Bronchial epithelial cell (primary cell): Measurements from ENCODE around the gene ART4. TPM values are rescaled to one million over a fixed set of nuclear protein-coding genes. Genes with fewer than 3 reads are reported as not detected.

ENCODE experiments used
- DNase-seq: peaks from one replicate; pipeline ENCODE4 v3.0.0-alpha.2; 2010; ENCODE audit warnings: low read depth
- FAIRE-seq: peaks from 2 replicates; lab custom pipeline; 2011; peaks lifted over from hg19 to GRCh38; lab: Jason Lieb, UNC
- H3K27me3 ChIP-seq: 2 replicates; pipeline ENCODE4 v1.5.1; 2011; ENCODE audit warnings: low read length; ENCODE audit not compliant: control insufficient read depth, insufficient read depth
- H3K36me3 ChIP-seq: 2 replicates; pipeline ENCODE4 v1.5.1; 2011; ENCODE audit warnings: low read length; ENCODE audit not compliant: control insufficient read depth, insufficient read depth
- H3K4me3 ChIP-seq: 2 replicates; pipeline ENCODE4 v1.5.1; 2011; ENCODE audit warnings: mild to moderate bottlenecking, low read depth, low read length, control low read depth
- total RNA-seq: library from RNA; depleted of rRNA; stranded (reverse); fragments of >200 nt; gene quantifications from 2 replicates; pipeline ENCODE4 v1.2.1, GENCODE V29; 2014
- TF ChIP-seq, protein P1 (sequence below): IDR thresholded peaks from 2 replicates; pipeline ENCODE4 v1.5.1; 2011; ENCODE audit warnings: mild to moderate bottlenecking, moderate library complexity, low read length, control low read depth, inconsistent platforms; ENCODE audit not compliant: insufficient read depth, severe bottlenecking

The ART4 gene
- total RNA-seq, 1 donor from 2014 or later = not detected

DNA sequence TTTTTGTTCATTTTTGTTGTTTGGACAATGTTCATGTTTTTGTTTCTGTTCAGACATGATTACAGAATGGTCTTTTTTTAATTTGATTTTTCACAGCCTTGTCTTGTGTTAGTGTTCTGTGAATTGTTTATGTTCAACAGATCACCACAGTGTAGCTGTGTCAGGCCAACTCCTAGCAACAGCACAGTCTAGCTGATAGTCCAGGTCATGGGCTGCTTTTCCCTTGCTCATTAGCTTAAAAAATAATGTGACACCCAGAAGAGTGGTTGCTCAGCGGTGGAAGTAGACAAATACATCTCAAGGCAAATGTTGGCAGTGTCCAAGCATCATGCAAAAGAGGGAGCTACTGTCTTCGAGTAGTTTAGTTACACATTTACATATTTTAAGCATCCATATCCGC, 62.5 kb downstream of the ART4 start:
- DNase-seq (no peak), FAIRE-seq (no peak)
- Histone ChIP-seq H3K36me3 (no peaks in the 10 kb centered on the region), H3K4me3 (no peak overlapping the region), H3K27me3 (no peaks in the 10 kb centered on the region)
- TF ChIP-seq, protein P1, sequence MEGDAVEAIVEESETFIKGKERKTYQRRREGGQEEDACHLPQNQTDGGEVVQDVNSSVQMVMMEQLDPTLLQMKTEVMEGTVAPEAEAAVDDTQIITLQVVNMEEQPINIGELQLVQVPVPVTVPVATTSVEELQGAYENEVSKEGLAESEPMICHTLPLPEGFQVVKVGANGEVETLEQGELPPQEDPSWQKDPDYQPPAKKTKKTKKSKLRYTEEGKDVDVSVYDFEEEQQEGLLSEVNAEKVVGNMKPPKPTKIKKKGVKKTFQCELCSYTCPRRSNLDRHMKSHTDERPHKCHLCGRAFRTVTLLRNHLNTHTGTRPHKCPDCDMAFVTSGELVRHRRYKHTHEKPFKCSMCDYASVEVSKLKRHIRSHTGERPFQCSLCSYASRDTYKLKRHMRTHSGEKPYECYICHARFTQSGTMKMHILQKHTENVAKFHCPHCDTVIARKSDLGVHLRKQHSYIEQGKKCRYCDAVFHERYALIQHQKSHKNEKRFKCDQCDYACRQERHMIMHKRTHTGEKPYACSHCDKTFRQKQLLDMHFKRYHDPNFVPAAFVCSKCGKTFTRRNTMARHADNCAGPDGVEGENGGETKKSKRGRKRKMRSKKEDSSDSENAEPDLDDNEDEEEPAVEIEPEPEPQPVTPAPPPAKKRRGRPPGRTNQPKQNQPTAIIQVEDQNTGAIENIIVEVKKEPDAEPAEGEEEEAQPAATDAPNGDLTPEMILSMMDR = no peak

DNA sequence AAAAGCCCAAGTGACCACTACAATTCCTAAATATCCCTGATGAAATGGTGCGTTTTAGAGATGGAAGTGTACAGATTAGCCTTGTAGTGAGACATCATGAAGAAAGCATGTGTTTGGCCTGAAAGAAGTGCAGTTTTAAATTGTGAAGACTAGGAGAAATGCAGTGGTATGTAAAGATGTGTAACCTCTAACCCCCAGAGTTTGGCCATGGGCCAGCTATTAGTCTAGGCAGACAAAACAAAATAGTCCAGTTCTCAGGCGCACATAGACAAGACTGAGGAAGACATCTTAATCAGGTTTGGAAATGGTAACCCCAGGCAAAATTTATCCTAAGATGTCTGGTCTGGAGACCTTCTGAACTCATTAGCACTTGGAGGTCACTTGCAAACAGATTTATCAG, 63.5 kb downstream of the ART4 start:
- TF ChIP-seq, protein P1 = no peak
- Histone ChIP-seq H3K27me3 (no peaks in the 10 kb centered on the region), H3K36me3 (no peaks in the 10 kb centered on the region), H3K4me3 (no peak overlapping the region)
- FAIRE-seq = no peak
- no peak for DNase-seq

DNA sequence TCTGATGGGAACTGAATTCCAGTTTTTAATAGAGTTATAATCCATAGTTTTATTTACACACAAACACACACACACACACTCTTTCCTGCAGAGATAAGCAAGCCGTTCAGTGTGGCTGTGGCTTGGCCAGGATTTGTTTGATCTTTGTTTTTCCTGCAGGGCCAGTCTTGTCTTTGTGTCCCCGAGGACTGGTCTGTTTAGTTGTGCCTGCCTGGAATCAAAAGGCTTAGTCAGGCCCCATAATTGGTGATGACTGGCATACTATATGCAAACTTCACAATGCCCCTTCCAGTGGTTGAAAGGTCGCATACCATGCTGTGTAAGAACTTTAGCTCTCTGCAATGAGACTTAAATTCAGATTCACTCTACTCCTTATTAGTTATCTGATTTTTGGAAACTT, 66.1 kb downstream of the ART4 start:
- Histone ChIP-seq H3K36me3 (no peaks in the 10 kb centered on the region), H3K4me3 (no peak overlapping the region), H3K27me3 (no peaks in the 10 kb centered on the region)
- TF ChIP-seq, protein P1 = no peak
- DNase-seq = peak; percentile 65
- FAIRE-seq = no peak

DNA sequence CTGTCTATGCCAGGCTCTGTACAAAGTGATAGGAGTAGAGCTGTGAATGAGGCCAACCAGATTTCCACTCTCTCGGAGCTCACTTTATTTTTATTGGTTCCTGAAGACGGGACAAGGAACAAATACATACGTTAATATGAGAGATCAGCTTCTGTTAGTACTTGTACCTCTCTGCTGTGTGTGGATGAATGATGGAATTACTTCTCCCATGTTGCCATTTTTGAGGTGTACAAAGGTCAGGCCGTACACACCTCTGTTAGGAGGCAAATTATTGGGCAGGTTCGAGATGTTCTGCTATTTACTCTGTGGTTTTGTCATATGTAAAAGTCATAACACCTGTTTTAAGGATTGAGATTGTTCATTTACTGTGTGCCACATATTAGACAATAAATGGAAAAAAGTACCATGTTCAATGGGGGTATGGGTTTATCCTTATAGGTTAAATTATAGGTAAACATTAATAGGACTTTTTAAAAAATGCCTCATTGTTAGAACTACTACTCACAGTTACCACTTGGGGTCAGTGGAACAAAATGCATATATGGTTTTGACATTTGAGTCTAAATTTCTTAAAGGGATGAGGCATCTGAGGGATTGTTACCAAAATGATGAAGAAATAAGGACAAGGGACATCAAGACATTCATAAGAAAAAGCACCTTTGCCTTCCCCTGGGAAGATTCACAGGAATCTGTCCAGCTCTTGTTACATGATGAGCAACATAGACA, 66.9 kb downstream of the ART4 start:
- TF ChIP-seq, protein P1 = no peak
- FAIRE-seq (no peak), DNase-seq (no peak)
- Histone ChIP-seq H3K27me3 (no peaks in the 10 kb centered on the region), H3K36me3 (no peaks in the 10 kb centered on the region), H3K4me3 (no peak overlapping the region)

DNA sequence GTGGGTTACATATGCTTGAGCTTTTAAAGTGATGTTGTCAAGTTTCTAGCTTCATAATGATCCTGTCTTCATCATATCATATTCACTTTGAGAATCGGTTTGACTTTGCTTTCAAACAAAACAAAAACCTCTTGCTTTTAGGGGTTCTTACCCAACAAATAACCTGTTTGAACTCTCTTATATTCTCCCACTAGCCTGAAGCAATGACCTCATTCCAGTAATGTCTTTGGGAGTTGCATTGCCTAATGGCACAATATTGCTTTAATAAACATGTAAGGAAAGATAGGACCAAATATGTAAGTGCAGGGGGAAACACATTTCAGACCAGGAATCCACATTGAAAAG, 67.7 kb downstream of the ART4 start:
- FAIRE-seq = no peak

More for the DNA sequence above, 67.7 kb downstream of the ART4 start:
- Histone ChIP-seq H3K4me3 (peak overlapping the region; percentile 62), H3K36me3 (no peaks in the 10 kb centered on the region), H3K27me3 (no peaks in the 10 kb centered on the region)
- peak; percentile 73 for DNase-seq
- TF ChIP-seq, protein P1 = no peak

Other genes with a start within 250 kb of the ART4 start
- not detected in 2 replicates for gene GUCY2C, start 146.9 kb downstream of the ART4 start, total RNA-seq
- gene WBP11, start 40.0 kb downstream of the ART4 start, total RNA-seq = 3.7 and 9.2 TPM in 2 replicates
- 1.4 and 2.1 TPM in 2 replicates for gene C12orf60, start 39.9 kb downstream of the ART4 start, total RNA-seq
- not detected in 2 replicates for gene SMCO3, start 29.3 kb downstream of the ART4 start, total RNA-seq
- 0.79 TPM in 1 of 2 replicates, not detected in the other for gene MGP, start 42.3 kb upstream of the ART4 start, total RNA-seq
- gene ERP27, start 95.0 kb upstream of the ART4 start, total RNA-seq = not detected in 2 replicates
- 0.53 and 1.2 TPM in 2 replicates for gene ARHGDIB, start 118.1 kb upstream of the ART4 start, total RNA-seq
- not detected in 2 replicates for gene PDE6H, start 129.5 kb upstream of the ART4 start, total RNA-seq